OCI-LY7 (cell line): ENCODE results near the gene SCARB1. TPM values are rescaled to one million over a fixed set of nuclear protein-coding genes. Genes with fewer than 3 reads are reported as not detected.
A peak's percentile ranks its signal among the peaks of the same experiment; 100 is the strongest.

Experiments
- BruUV-seq: library from RNA; stranded (reverse); fragments of 400-500 nt; replicated peaks from 2 replicates; lab custom pipeline; 2021; lab: Mats Ljungman, UMichigan
- CTCF ChIA-PET: fragments of 300-600 bp; sonication (Branson Sonifier 250); formaldehyde crosslinking; loops from one replicate; lab custom pipeline; 2022; ENCODE audit warnings: antibody characterized with exemption; ENCODE audit not compliant: unreplicated experiment; lab: Charles Lee
- POLR2A ChIA-PET: fragments of 300-600 bp; sonication (Branson Sonifier 250); formaldehyde crosslinking; loops from one replicate; lab custom pipeline; 2022; ENCODE audit warnings: antibody characterized with exemption; lab: Charles Lee
- DNase-seq: peaks from one replicate; pipeline ENCODE4 v3.0.0-alpha.2; 2015; ENCODE audit warnings: low spot score
- H2AFZ ChIP-seq: fragments of 200-600 bp; sonication (generic), shearing (Covaris generic); 2 replicates; pipeline ENCODE4 v1.6.1; 2014; ENCODE audit warnings: mild to moderate bottlenecking, antibody characterized with exemption, low read length, moderate library complexity
- H3K27ac ChIP-seq: fragments of 200-600 bp; sonication (generic); 2 replicates; pipeline ENCODE4 v1.5.1; 2014; ENCODE audit warnings: mixed run types, low read depth, mild to moderate bottlenecking, moderate library complexity, low read length, inconsistent platforms; ENCODE audit not compliant: poor library complexity, severe bottlenecking
- H3K36me3 ChIP-seq: fragments of 200-600 bp; sonication (generic); 2 replicates; pipeline ENCODE4 v1.6.1; 2014; ENCODE audit warnings: mild to moderate bottlenecking, antibody characterized with exemption, low read length, moderate library complexity, mixed read lengths; ENCODE audit not compliant: insufficient read depth
- H3K4me1 ChIP-seq: fragments of 200-600 bp; sonication (generic); 2 replicates; pipeline ENCODE4 v1.5.1; 2014; ENCODE audit warnings: mild to moderate bottlenecking, low read length; ENCODE audit not compliant: insufficient read depth, poor library complexity, severe bottlenecking
- H3K4me2 ChIP-seq: fragments of 200-600 bp; sonication (generic); 2 replicates; pipeline ENCODE4 v1.6.1; 2014; ENCODE audit warnings: mild to moderate bottlenecking, low read length
- H3K4me3 ChIP-seq: fragments of 200-600 bp; sonication (generic); 2 replicates; pipeline ENCODE4 v1.5.1; 2014; ENCODE audit warnings: mild to moderate bottlenecking, low read depth, low read length; ENCODE audit not compliant: poor library complexity, severe bottlenecking
- H3K79me2 ChIP-seq: fragments of 200-600 bp; sonication (generic); 2 replicates; pipeline ENCODE4 v1.6.1; 2016; ENCODE audit warnings: low read depth, mild to moderate bottlenecking, low read length, moderate library complexity, mixed read lengths; ENCODE audit not compliant: insufficient read depth
- H3K9me2 ChIP-seq: fragments of 200-600 bp; sonication (generic); 2 replicates; pipeline ENCODE4 v1.6.1; 2016; ENCODE audit warnings: mild to moderate bottlenecking, low read length, mixed read lengths; ENCODE audit not compliant: insufficient read depth
- H3K9me3 ChIP-seq: fragments of 200-600 bp; sonication (generic); 2 replicates; pipeline ENCODE4 v1.6.1; 2014; ENCODE audit warnings: mild to moderate bottlenecking, mixed run types, low read length, mixed read lengths
- H4K20me1 ChIP-seq: fragments of 200-600 bp; sonication (generic); 2 replicates; pipeline ENCODE4 v1.6.1; 2014; ENCODE audit warnings: mild to moderate bottlenecking, antibody characterized with exemption, low read length, moderate library complexity, mixed read lengths; ENCODE audit not compliant: insufficient read depth
- EZH2phosphoT487 ChIP-seq: fragments of 200-600 bp; sonication (generic); IDR thresholded peaks from 2 replicates; pipeline ENCODE4 v1.6.1; 2018; ENCODE audit warnings: low read depth, borderline replicate concordance, mild to moderate bottlenecking, mixed run types, antibody characterized with exemption, low read length, moderate library complexity, mixed read lengths
- intact Hi-C: fragments of 100-400 bp; cut with micrococcal nuclease; formaldehyde crosslinking; loops from one replicate; pipeline ENCODE4 v1.10.0; 2022; ENCODE audit not compliant: unreplicated experiment
- total RNA-seq, 2 experiments: library from RNA; depleted of rRNA in 1 of 2; stranded (reverse); fragments of >200 nt in 1 of 2; shearing (Covaris generic) in 1 of 2; gene quantifications; 2 replicates each; pipeline ENCODE4 v1.2.3, GENCODE V29; 2014 to 2022
- TF ChIP-seq, protein P1 (sequence below): fragments of 200-600 bp; sonication (generic); conservative IDR thresholded peaks from 2 replicates; pipeline ENCODE4 v1.5.1; 2014; ENCODE audit warnings: mild to moderate bottlenecking, antibody characterized with exemption, low read length, moderate library complexity, mixed read lengths

Gene SCARB1
- total RNA-seq, 2 experiments from 2014 or later: 42.9 to 112 TPM

- Histone ChIP-seq H4K20me1 (no peaks in the 10 kb centered on the region), H3K4me3 (no peak overlapping the region), H3K79me2 (no peaks in the 10 kb centered on the region), H3K9me3 (no peaks in the 10 kb centered on the region), H3K27ac (no peak overlapping the region), H3K9me2 (no peaks in the 10 kb centered on the region), H3K36me3 (no peaks in the 10 kb centered on the region), H3K4me2 (no peak overlapping the region), H3K4me1 (peaks cover 18% of the 10 kb centered on the region), H2AFZ (peak overlapping the region; percentile 35; the same call in 1 of the 2 replicates)
- TF ChIP-seq, protein P1, sequence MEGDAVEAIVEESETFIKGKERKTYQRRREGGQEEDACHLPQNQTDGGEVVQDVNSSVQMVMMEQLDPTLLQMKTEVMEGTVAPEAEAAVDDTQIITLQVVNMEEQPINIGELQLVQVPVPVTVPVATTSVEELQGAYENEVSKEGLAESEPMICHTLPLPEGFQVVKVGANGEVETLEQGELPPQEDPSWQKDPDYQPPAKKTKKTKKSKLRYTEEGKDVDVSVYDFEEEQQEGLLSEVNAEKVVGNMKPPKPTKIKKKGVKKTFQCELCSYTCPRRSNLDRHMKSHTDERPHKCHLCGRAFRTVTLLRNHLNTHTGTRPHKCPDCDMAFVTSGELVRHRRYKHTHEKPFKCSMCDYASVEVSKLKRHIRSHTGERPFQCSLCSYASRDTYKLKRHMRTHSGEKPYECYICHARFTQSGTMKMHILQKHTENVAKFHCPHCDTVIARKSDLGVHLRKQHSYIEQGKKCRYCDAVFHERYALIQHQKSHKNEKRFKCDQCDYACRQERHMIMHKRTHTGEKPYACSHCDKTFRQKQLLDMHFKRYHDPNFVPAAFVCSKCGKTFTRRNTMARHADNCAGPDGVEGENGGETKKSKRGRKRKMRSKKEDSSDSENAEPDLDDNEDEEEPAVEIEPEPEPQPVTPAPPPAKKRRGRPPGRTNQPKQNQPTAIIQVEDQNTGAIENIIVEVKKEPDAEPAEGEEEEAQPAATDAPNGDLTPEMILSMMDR: no peak
- TF ChIP-seq EZH2phosphoT487: no peak
- CTCF ChIA-PET: no interaction called here
- POLR2A ChIA-PET: interaction anchor here (1.5 kb wide), 1 partner anchor 15 kb away, joined by 3 read pairs; no protein-coding TSS in a partner anchor
- no peak for DNase-seq
- intact Hi-C loops: no loop called here
- no TSS peak for BruUV-seq
Observed at GRCh38 chr12:124877423-124877822, 13.8 kb upstream of the SCARB1 start.

DNA sequence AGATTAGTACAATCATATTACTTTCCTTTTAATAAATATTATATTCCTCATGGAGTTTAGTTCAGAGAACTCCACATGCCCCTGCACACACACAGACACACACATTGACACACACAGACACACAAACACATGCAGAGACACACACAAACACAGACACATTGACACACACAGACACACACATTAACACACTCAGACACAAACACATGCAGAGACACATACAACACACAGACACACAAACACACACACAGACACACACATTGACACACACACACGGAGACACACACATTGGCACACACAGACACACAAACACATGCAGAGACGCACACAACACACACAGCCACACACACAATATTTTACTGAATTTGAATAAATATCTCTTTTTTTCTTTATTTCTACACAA, 12.5 kb upstream of the SCARB1 start:
- no peak overlapping the region for H3K4me2 ChIP-seq
- no peak overlapping the region for H2AFZ ChIP-seq
- H3K4me3 ChIP-seq: no peak overlapping the region
- no peaks in the 10 kb centered on the region for H3K9me3 ChIP-seq
- ChIA-PET POLR2A (no interaction called here), CTCF (no interaction called here)
- no peaks in the 10 kb centered on the region for H3K9me2 ChIP-seq
- peaks cover 12% of the 10 kb centered on the region for H3K4me1 ChIP-seq
- DNase-seq: no peak
- no TSS peak for BruUV-seq
- no peak overlapping the region for H3K27ac ChIP-seq
- no peaks in the 10 kb centered on the region for H3K79me2 ChIP-seq
- TF ChIP-seq EZH2phosphoT487: no peak
- TF ChIP-seq, protein P1: no peak
- no peaks in the 10 kb centered on the region for H4K20me1 ChIP-seq
- intact Hi-C loops: no loop called here
- H3K36me3 ChIP-seq: no peaks in the 10 kb centered on the region

DNA sequence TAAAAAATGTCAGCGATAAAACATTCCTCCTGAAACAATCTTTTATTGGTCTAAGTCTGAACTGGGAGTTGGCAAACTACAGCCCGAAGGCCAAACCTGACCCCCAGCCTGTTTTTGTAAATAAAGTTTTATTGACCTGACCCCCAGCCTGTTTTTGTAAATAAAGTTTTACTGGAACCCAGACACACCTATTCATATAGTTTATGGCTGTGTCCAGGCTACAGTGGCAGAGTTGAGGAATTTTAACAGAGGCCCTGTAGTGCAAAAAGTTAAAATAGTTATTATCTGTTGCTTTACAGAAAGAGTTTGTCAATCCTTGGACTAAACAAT, 12.1 kb upstream of the SCARB1 start:
- intact Hi-C loops: no loop called here
- BruUV-seq: no TSS peak
- CTCF ChIA-PET: no interaction called here
- H2AFZ ChIP-seq: no peak overlapping the region
- peaks cover 12% of the 10 kb centered on the region for H3K4me1 ChIP-seq
- H3K9me2 ChIP-seq: no peaks in the 10 kb centered on the region
- DNase-seq: no peak
- no peaks in the 10 kb centered on the region for H4K20me1 ChIP-seq
- no peak for TF ChIP-seq EZH2phosphoT487
- TF ChIP-seq, protein P1: no peak
- no peak overlapping the region for H3K4me3 ChIP-seq
- H3K9me3 ChIP-seq: no peaks in the 10 kb centered on the region
- H3K36me3 ChIP-seq: no peaks in the 10 kb centered on the region
- H3K4me2 ChIP-seq: no peak overlapping the region
- H3K79me2 ChIP-seq: no peaks in the 10 kb centered on the region
- no peak overlapping the region for H3K27ac ChIP-seq
- POLR2A ChIA-PET: no interaction called here
